ENCODE measurements around the gene ZNF738.

DNA sequence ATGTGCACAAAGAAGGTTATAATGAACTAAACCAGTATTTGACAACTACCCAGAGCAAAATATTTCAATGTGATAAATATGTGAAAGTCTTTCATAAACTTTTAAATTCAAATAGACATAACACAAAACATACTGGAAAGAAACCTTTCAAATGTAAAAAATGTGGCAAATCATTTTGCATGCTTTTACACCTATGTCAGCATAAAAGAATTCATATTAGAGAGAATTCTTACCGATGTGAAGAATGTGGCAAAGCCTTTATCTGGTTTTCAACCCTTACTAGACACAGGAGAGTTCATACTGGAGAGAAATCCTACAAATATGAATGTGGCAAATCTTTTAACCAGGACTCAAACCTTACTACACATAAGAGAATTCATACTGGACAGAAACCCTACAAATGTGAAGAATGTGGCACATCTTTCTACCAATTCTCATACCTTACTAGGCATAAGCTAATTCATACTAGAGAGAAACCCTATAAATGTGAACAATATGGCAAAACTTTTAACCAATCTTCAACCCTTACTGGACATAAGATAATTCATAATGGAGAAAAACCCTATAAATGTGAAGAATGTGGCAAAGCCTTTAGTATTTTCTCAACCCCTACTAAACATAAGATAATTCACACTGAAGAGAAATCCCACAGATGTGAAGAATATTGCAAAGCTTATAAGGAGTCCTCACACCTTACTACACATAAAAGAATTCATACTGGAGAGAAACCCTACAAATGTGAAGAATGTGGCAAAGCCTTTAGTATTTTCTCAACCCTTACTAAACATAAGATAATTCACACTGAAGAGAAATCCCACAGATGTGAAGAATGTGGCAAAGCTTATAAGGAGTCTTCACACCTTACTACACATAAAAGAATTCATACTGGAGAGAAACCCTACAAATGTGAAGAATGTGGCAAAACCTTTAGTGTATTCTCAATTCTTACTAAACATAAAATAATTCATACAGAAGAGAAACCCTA, 64.5 kb downstream of the ZNF738 start:
- TF ChIP-seq EP300 (IDR thresholded peaks at IDR 0.05; ENCODE audit: borderline replicate concordance) (no peak), RAD21 (IDR thresholded peaks at IDR 0.05; ENCODE audit: low read depth) (no peak), CEBPB (IDR thresholded peaks at IDR 0.05) (no peak), TCF12 (IDR thresholded peaks at IDR 0.05; ENCODE audit: low read depth) (no peak), TAF1 (IDR thresholded peaks at IDR 0.05; ENCODE audit: low read depth) (no peak), CREB1 (IDR thresholded peaks at IDR 0.05; ENCODE audit: low read depth) (no peak), YY1 (IDR thresholded peaks at IDR 0.05; ENCODE audit: low read depth) (no peak), EGR1 (IDR thresholded peaks at IDR 0.05) (no peak), FOXM1 (IDR thresholded peaks at IDR 0.05; ENCODE audit: borderline replicate concordance, low read depth) (no peak)
- TF ChIP-seq, protein P1, sequence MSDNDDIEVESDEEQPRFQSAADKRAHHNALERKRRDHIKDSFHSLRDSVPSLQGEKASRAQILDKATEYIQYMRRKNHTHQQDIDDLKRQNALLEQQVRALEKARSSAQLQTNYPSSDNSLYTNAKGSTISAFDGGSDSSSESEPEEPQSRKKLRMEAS (IDR thresholded peaks at IDR 0.05) = no peak
- TF ChIP-seq, protein P2, sequence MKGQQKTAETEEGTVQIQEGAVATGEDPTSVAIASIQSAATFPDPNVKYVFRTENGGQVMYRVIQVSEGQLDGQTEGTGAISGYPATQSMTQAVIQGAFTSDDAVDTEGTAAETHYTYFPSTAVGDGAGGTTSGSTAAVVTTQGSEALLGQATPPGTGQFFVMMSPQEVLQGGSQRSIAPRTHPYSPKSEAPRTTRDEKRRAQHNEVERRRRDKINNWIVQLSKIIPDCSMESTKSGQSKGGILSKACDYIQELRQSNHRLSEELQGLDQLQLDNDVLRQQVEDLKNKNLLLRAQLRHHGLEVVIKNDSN (IDR thresholded peaks at IDR 0.05) = no peak
- TF ChIP-seq, protein P3, sequence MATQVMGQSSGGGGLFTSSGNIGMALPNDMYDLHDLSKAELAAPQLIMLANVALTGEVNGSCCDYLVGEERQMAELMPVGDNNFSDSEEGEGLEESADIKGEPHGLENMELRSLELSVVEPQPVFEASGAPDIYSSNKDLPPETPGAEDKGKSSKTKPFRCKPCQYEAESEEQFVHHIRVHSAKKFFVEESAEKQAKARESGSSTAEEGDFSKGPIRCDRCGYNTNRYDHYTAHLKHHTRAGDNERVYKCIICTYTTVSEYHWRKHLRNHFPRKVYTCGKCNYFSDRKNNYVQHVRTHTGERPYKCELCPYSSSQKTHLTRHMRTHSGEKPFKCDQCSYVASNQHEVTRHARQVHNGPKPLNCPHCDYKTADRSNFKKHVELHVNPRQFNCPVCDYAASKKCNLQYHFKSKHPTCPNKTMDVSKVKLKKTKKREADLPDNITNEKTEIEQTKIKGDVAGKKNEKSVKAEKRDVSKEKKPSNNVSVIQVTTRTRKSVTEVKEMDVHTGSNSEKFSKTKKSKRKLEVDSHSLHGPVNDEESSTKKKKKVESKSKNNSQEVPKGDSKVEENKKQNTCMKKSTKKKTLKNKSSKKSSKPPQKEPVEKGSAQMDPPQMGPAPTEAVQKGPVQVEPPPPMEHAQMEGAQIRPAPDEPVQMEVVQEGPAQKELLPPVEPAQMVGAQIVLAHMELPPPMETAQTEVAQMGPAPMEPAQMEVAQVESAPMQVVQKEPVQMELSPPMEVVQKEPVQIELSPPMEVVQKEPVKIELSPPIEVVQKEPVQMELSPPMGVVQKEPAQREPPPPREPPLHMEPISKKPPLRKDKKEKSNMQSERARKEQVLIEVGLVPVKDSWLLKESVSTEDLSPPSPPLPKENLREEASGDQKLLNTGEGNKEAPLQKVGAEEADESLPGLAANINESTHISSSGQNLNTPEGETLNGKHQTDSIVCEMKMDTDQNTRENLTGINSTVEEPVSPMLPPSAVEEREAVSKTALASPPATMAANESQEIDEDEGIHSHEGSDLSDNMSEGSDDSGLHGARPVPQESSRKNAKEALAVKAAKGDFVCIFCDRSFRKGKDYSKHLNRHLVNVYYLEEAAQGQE (IDR thresholded peaks at IDR 0.05; ENCODE audit: low read depth) = no peak

Measured in Ishikawa (cell line).